Right kidney (tissue), 1 donor: ENCODE measurements around the gene TMEM125.

ENCODE experiments used
- DNase-seq: peaks from one replicate; pipeline ENCODE4 v3.0.0-alpha.2; 2016

The TMEM125 gene

DNA sequence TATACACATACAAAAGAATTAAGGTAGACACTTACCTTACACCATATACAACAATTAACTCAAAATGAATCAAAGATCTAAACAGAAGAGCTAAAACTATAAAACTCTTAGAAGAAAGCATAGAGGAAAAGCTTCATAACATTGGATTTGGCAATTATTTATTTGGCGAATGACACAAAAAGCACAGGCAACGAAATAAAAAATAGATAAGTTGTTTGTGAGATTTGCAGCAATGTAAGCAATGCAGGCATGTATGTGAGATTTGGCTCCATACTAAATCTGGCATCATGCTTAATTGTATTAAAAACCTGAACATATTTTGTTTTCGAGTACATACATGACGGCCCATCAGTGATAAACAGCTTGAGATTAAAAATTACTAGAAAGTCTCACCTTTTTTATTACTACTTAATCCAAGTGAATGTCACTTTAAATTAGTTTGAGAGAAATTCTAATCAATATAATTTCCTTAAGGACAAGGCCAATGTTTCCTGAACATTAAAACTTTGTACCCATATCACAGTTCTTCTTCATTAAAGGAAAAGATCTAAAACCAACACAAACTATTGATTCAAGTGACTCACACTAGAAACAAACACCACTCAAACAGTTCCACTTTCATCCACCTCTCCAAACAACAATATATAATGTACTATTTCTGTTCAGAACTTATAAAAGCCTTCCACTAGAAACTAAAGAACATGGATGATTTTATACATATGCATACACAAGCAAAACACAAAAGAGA lies 23.1 kb upstream of the TMEM125 start:
- DNase-seq, result no peak

GRCh38 chr1:43247256-43247921 lies 22.4 kb upstream of the TMEM125 start:
- DNase-seq, result no peak

GRCh38 chr1:43250351-43250761 lies 19.4 kb upstream of the TMEM125 start:
- no peak for DNase-seq

GRCh38 chr1:43251024-43251423 lies 18.8 kb upstream of the TMEM125 start:
- no peak for DNase-seq

DNA sequence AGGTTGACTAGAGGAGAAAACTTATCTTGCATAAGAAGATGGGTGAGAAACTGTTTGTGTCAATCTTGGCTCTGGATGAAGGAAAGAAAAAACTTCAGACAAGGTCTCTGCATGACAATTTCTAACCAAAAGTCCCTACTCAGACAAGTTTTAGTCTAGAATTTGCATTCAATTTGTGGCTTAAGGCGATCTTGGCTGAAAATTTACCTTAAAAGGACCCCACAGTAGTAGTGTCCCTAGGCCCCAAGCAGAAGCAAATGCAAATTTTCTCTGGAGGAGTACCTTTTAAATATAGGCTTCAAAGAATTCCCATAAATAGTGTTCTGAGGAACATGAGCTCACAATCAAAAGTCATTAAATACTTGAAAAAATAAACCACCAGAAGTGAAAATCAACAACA lies 17.6 kb upstream of the TMEM125 start:
- no peak for DNase-seq

GRCh38 chr1:43253173-43253572 lies 16.6 kb upstream of the TMEM125 start:
- DNase-seq, result no peak

GRCh38 chr1:43253876-43254275 lies 15.9 kb upstream of the TMEM125 start:
- DNase-seq, result no peak

GRCh38 chr1:43255438-43256210 lies 14.2 kb upstream of the TMEM125 start:
- DNase-seq, result no peak

GRCh38 chr1:43256675-43257570 lies 12.9 kb upstream of the TMEM125 start:
- DNase-seq, result no peak

GRCh38 chr1:43258370-43258769 lies 11.4 kb upstream of the TMEM125 start:
- DNase-seq, result no peak

DNA sequence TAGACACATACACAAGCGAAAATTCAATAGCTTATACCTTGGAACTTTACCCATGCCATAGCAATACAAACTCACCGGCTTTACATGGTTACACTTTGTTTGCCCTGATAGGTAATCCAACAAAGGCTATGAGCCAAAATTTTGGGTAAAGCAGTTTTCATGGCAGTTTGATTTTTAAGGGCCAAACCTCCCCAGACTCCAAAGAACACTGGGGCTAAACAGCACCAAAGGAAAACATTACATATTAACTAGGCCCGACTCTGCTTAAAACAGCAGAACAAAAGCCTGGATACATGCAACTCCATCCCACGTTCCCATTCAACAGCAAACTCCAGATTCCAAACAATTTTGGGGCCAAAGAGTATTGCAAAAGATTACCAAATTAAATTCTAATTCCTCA lies 4.4 kb upstream of the TMEM125 start:
- DNase-seq, result no peak

DNA sequence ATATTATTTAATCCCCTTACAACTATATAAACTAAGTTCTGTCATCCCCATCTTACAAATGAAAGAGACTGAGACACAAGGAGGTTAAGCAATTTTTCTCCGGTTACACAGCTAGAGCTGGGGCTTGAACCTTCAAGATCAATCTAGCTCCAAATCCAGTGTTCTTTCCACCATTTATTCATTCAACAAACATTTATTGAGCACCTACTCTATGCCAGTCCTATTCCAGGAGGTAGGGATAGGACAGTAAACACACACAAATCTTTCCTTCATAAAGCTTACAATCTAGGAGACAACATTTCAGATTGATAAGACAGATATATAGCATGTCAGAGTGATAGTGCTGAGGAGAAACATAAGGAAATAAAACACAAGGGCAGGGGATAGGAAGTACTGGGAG lies 2.9 kb upstream of the TMEM125 start:
- DNase-seq, result no peak

DNA sequence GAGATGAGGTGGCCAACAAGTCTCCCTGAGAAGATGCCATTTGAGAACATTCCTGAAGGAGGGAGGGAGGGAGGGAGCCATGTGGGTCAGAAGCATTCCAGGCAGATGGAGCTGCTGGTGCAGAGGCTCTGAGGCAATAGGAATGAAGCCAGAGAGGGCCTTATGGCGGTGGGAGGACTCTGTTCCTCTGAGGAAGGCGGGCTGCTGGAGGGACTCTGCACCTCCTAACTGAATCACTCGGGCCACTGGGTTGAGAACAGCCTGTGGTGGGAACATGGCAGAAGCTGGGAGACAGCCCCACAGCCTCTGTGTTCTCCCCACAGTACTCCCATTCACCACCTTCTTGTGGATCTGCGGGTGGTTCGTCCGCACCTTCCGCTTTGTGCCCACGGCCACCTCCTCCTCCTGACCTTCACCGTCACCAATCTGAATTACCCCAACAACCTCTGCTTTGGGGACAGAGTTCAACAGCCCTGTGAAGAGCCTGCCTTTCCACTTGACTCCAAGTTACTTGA lies 2.4 kb upstream of the TMEM125 start:
- no peak for DNase-seq

- no peak for DNase-seq
Measured at GRCh38 chr1:43267818-43268425, 1.9 kb upstream of the TMEM125 start.

- no peak for DNase-seq
Measured at GRCh38 chr1:43270421-43271095, 775 bp downstream of the TMEM125 start.

- DNase-seq, result no peak
Measured at GRCh38 chr1:43271186-43272118, 1.7 kb downstream of the TMEM125 start.

GRCh38 chr1:43272161-43272560 lies 2.4 kb downstream of the TMEM125 start:
- DNase-seq, result no peak

DNA sequence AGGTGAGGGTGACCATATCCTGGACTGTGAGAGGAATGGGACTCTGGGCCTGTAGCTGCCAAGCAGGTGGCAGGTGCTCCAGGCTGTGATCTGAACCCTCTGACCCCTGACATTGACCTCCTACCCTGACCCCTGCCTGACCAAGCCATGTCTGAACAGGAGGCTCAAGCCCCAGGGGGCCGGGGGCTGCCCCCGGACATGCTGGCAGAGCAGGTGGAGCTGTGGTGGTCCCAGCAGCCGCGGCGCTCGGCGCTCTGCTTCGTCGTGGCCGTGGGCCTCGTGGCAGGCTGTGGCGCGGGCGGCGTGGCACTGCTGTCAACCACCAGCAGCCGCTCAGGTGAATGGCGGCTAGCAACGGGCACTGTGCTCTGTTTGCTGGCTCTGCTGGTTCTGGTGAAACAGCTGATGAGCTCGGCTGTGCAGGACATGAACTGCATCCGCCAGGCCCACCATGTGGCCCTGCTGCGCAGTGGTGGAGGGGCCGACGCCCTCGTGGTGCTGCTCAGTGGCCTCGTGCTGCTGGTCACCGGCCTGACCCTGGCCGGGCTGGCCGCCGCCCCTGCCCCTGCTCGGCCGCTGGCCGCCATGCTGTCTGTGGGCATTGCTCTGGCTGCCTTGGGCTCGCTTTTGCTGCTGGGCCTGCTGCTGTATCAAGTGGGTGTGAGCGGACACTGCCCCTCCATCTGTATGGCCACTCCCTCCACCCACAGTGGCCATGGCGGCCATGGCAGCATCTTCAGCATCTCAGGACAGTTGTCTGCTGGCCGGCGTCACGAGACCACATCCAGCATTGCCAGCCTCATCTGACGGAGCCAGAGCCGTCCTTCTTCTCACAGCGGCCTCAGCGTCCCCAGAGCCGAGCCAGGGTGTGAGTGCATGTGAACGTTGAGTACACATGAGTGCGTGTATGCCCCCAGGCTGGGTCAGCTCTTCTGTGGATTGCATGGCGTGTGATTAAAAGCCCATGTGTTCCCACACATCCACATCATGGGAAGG lies 3.1 kb downstream of the TMEM125 start:
- no peak for DNase-seq

GRCh38 chr1:43273708-43274107 lies 3.9 kb downstream of the TMEM125 start:
- no peak for DNase-seq
